Activated CD4-positive, CD25-positive, alpha-beta regulatory T cell treated with anti-CD3 and anti-CD28 coated beads, Interleukin-2, amount 50 U/mL, for 72 hours (primary cell): Measurements from ENCODE around the gene TNPO2.

Experiments used
- DNase-seq: peaks from one replicate; pipeline ENCODE4 v3.0.0; 2021

TNPO2 gene

DNA sequence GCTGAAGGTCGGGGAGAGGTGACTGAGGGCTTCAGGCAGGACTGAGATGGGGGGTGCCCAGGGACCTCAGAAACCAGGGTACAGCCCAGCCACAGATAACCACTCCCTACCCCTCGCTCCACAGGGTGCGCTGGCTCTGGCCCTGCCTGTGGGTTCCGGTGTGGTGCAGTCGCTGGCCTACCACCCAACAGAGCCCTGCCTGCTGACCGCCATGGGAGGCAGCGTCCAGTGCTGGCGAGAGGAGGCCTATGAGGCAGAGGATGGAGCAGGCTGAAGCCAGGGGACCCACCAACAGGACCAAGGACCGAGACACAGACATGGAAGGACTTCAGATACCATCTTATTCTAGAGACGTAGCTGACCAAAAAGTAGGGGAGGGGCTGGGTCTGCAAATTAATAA, 48.3 kb downstream of the TNPO2 start:
- DNase-seq: no peak

- DNase-seq: no peak
These were observed 51.0 kb downstream of the TNPO2 start for GRCh38 chr19:12672744-12673143.

GRCh38 chr19:12670159-12670928, 53.4 kb downstream of the TNPO2 start:
- no peak for DNase-seq

- DNase-seq: peak; percentile 77
These were observed 54.2 kb downstream of the TNPO2 start for GRCh38 chr19:12669270-12670158.

DNA sequence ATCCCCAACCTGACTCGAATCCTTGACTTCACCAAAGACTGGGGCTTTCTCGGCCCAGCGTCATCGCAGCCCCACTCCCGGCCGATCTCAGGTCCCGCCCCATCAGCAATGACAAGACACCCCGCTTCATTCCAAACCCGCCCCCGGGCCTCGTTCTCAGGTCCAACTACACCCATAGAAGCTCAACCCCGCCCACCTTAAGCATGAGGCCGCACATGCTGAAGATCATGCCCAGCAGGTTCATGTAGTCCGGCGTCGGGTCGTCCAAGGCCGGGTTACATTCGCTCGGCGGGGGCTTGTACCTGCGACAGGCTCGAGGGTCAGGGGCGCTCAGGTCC, 54.8 kb downstream of the TNPO2 start:
- DNase-seq: peak; percentile 61

DNA sequence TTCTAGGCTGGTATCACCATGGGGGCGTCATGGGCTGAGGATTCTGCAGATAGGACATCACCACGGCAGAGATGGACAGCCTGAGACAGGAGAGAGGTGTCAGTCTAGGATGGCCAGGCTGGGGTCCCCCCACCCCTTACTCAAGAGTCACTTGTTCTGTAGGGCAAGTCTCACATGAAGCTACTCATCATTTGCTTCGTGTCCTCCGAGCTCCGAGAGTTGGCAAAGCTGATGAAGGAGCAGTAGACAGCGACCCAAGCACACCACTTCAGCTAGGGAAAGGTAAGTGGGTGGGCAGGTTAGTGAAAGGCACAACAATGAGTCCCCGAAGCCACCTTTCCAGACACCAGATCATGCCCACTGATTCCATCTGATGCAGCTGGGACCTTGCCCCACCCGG, 55.4 kb downstream of the TNPO2 start:
- DNase-seq: no peak

- DNase-seq: no peak
These were observed 55.9 kb downstream of the TNPO2 start for GRCh38 chr19:12667731-12668302.

GRCh38 chr19:12666265-12667048, 57.3 kb downstream of the TNPO2 start, which contains the start of the genes MAN2B1 and WDR83:
Gene MAN2B1, minus strand, starts transcription at chr19:12666742. Its CDS starts 41 bp downstream, at chr19:12666701.
Gene WDR83, plus strand, starts transcription at chr19:12666807. Its CDS starts 2,984 bp downstream, at chr19:12669791.
- peak; percentile 76 for DNase-seq

DNA sequence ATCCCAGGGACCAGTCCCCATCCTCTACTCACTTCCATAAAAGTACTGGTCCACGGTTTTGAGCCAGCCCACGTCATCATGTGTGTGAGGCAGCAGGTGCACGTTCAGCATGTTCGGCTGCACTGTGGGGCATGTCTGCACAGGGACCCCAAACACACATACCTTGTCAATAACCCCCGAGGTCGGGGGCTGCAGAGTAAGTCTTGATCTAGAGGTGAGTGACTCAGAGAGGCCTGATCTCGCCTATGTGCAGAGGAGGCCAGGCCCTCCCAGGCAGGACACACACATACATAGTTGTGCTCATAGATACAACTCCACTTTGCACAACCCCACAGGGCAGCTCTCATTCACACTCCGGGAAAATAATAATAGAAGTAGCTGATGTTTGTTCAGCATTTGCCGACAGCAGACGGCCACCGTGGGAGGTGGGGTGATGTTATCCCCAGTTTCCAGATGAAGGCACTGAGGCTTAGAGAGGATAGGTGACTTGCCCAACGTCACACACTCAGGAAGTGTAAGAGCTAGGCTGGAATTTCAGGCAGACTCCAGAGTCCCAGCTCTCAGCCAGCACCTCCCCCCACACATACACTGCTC, 58.0 kb downstream of the TNPO2 start:
- no peak for DNase-seq

GRCh38 chr19:12665281-12665573, 58.5 kb downstream of the TNPO2 start:
- DNase-seq: no peak

DNA sequence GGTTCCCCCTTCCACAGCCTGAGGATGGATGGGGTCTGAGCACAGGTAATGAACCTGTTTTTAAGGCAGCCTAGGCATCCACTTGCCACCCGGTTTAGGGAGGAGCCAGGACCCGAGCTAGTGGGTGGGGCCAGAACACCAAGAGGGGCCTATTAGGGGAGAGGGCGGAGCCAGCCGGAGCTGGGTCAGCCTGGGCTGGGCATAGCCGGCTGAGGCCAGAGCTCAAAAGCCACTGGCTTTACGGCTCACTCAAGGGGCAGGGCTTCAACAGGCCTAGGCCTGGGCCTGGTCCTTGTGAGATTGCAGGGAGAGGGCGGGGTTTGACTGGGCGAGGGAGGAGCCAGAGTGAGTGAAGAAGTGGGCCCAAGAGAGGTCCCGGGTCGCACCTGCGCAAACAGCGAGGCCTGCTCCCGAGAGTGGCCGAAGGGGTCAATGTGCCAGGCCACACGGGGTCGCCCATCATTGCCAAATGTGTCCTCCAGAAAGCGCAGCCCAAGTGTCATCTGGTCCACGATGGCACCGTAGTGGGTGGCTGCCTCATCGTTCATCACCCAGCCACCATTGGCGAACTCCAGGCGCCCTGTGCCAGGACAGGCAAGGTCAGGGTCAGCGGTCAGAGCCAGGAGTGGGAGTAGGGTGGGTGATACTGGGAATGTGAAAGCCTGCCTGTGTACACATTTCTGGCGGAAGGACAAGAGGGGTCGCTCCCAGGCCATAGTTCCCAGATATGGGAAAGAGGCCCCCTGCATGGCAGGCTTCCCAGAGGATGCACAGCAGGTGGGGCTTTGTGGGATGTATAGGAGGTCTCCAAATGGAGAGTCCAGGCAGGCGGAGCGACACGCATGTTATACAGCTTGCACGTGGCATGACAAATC, 59.1 kb downstream of the TNPO2 start:
- DNase-seq: no peak

DNA sequence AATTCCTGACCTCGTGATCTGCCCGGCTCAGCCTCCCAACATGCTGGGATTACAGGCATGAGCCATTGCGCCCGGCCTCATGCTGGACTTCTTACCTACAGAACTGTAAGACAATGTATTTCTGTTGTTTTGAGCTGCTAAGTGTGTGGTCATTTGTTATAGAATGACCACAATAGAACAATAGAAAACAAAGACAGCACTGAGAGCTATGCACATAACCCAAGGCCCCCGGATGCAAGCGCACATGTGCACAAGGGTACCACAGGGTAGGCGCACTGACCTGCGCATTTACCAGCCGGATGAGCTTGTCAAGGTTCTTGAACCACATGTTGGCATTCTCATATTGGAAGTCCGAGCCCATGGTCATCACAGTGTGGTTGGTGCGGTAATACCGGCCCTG, 62.8 kb downstream of the TNPO2 start:
- DNase-seq: no peak

DNA sequence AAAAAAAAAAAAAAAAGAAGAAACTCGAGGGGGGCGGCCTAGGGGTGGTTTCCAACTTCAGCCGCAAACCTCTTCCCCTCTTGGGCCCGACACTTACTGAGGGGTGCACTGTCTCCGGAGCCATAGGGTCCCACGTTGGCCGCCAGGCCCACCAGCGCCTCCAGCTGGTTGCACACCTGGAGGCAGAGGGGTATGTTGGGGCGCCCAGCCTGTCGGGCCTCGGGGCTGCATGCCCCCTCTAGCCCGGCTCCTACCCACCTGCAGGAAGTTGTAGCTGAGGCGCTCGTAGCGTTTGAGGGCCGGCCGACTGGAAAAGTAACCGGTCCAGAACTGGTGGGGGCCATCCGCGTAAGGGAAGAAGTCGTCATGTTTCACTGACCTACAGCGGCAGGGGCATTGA, 65.8 kb downstream of the TNPO2 start:
- no peak for DNase-seq

DNA sequence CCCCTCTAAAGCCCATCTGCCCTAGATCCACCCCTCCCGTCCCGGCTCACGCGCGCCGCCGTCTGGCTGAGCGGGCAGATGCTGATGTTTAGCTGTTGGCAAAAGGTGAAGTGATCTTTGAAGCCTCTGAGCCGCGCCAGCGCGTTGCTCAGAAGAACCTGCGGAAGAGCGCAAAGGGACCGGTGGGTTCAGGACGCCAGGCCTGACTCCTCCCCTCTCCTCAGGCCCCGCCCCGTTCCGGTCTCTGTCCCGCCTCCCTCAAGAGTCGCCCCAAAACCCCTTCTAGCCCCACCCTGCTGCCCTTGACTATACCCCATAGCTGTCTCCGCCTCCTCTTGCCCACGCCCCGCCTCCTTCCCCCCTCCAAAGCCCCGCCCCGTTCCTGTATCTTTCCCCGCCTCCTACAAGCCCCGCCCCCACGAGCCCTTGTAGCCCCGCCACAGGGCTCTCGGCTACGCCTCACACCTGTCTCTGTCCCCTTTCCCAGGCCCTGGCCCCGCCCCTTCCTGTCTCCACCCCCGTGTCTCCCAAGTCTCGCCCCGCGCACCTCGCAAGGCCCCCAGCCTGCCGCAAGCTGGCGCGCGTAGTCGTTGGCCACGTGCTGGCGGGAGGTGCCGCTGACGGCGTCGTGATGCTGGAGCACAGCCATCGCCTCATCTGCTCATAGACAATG, 66.7 kb downstream of the TNPO2 start:
- peak; percentile 53 for DNase-seq

DNA sequence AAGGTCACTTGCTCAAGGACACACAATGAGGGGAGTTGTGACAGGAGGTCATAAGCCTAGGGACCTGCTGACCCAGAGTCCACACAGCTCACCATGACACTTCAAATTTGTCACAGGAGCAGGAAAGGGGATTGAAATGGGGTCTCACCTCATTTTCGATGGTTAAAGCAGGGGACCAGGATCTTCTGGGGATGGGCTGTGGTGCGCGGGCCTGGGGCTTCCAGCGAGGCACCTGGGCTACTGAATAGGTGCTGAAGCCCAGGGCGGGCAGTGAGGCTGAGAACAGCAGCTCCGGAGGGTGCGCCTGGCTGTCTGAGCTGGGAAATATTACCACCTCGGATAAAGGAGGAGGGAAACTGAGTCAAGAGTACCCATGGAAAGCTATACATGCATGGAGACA, 68.2 kb downstream of the TNPO2 start:
- DNase-seq: no peak

DNA sequence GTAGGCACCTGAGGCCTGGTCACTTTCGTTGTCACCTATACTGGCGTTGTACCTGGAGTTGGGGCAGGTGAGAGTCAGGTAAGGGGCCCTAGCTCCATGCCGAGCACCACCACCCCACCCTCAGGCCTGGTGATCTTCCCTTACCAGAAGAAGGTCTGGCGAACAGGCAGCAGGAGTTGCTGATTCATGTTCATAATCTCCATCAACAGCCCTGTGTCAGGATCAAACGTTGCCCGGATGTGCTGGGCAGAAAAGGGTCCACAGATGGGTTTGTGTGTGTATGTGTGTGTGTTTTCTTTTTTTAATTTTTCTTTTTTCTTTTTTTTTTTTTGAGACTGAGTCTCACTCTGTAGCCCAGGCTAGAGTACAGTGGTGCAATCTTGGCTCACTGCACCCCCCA, 71.5 kb downstream of the TNPO2 start:
- DNase-seq: no peak

DNA sequence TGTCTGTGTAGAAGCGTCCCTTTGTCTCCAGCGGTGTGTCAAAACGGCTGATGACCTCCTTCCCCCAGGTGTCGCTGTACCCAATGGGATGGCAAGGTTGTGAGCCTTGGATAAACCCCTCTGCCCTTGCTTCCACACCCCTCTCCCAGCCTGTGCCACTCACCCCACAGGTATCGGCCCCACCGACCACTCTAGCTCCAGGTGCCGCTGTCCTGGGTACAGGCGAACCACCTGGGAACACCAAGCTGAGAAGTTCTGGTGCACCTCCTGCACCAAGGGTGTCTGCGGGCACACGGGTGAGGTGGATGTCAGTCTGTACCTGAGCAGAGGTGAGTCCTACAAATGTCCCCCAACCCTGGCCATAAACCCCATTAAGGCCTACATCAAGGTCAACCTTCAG, 73.8 kb downstream of the TNPO2 start:
- no peak for DNase-seq
